ENCODE results near the gene KCNJ6.
"Not testable (repeated sequence)": the region's sequence is repeated elsewhere in the genome, so short reads cannot be mapped to it uniquely, and the experiment has no call there.

The KCNJ6 gene

DNA sequence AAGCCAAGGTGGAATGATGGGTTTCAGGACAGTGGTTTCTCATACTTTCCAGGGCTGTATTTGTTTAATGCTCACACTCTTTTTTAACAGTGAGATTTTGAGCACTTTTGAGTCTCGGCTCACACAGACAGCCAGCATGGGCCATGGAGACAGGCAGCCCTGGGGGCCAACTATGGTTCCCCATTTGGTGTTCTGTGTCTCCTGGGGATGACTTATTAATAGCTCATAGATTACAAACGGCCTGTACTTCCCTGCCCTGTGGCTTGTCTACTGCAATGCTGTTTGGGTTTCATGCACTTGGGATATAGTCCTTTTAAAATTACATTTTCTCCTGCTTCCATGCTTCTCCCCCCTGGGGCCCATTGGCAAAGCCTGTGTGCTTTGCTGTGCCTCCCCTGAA lies 178.3 kb downstream of the KCNJ6 start:
- H3K27me3 ChIP-seq = peaks cover 50% of the 10 kb centered on the region
- H3K36me3 ChIP-seq = no peaks in the 10 kb centered on the region
- no peaks in the 10 kb centered on the region for H3K9me3 ChIP-seq
- no peaks in the 10 kb centered on the region for H3K4me1 ChIP-seq (ENCODE audit: control insufficient read depth in 1 of 2, insufficient read depth in 1 of 2, low read depth in 1 of 2, low read length in 1 of 2)
- no peak overlapping the region for H3K4me3 ChIP-seq (ENCODE audit: low read depth in 1 of 2, low read length in 1 of 2)
- TF ChIP-seq, protein P1, sequence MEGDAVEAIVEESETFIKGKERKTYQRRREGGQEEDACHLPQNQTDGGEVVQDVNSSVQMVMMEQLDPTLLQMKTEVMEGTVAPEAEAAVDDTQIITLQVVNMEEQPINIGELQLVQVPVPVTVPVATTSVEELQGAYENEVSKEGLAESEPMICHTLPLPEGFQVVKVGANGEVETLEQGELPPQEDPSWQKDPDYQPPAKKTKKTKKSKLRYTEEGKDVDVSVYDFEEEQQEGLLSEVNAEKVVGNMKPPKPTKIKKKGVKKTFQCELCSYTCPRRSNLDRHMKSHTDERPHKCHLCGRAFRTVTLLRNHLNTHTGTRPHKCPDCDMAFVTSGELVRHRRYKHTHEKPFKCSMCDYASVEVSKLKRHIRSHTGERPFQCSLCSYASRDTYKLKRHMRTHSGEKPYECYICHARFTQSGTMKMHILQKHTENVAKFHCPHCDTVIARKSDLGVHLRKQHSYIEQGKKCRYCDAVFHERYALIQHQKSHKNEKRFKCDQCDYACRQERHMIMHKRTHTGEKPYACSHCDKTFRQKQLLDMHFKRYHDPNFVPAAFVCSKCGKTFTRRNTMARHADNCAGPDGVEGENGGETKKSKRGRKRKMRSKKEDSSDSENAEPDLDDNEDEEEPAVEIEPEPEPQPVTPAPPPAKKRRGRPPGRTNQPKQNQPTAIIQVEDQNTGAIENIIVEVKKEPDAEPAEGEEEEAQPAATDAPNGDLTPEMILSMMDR (IDR thresholded peaks at IDR 0.05) = no peak
- no peak overlapping the region for H3K27ac ChIP-seq

DNA sequence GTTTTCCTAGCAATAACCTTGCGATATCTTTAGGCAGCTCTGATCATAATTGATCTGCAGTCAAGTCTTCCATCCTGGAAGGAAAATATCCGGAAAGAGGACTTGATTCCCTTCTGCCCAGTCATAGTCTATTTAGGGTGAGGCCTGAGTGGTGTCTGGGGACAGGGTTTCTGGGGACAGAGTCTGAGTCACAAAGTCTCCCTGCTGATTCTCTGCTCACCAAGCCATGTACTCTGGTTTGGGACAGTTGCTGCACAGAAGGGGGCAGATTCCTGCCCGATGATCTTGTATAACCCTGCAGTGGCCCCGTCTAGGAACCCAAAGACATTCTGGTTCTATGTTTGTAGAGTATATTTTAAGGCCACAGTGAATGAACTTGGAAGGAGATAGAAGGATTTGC lies 178.8 kb downstream of the KCNJ6 start:
- Histone ChIP-seq H3K27ac (no peak overlapping the region), H3K36me3 (no peaks in the 10 kb centered on the region), H3K27me3 (peaks cover 50% of the 10 kb centered on the region), H3K4me3 (ENCODE audit: low read depth in 1 of 2, low read length in 1 of 2) (no peak overlapping the region), H3K9me3 (no peaks in the 10 kb centered on the region), H3K4me1 (ENCODE audit: control insufficient read depth in 1 of 2, insufficient read depth in 1 of 2, low read depth in 1 of 2, low read length in 1 of 2) (no peaks in the 10 kb centered on the region)
- TF ChIP-seq, protein P1 (IDR thresholded peaks at IDR 0.05) = no peak

DNA sequence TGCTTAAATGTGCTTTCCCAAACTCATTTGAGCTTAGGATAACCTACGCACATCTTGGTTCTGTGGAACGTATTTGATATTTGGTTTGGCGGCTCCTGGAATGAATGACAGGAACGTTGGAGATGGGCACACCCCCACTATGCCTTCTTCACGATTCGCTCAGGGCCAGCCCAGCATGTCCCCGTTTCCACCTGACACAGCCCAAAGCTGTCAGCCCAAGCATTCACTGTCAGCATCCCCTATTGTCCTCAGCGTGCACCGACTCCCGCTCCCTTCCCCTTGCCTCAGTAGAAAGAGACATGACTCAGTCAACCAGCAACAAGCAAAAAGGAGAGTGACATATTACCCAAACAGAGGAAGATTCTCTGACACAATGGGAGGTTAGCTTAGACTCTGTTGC lies 181.4 kb downstream of the KCNJ6 start:
- no peak overlapping the region for H3K4me3 ChIP-seq (ENCODE audit: low read depth in 1 of 2, low read length in 1 of 2)
- H3K4me1 ChIP-seq (ENCODE audit: control insufficient read depth in 1 of 2, insufficient read depth in 1 of 2, low read depth in 1 of 2, low read length in 1 of 2) = no peaks in the 10 kb centered on the region
- no peaks in the 10 kb centered on the region for H3K36me3 ChIP-seq
- no peaks in the 10 kb centered on the region for H3K9me3 ChIP-seq
- no peak overlapping the region for H3K27ac ChIP-seq
- H3K27me3 ChIP-seq = peaks cover 58% of the 10 kb centered on the region
- TF ChIP-seq, protein P1 (IDR thresholded peaks at IDR 0.05) = no peak

DNA sequence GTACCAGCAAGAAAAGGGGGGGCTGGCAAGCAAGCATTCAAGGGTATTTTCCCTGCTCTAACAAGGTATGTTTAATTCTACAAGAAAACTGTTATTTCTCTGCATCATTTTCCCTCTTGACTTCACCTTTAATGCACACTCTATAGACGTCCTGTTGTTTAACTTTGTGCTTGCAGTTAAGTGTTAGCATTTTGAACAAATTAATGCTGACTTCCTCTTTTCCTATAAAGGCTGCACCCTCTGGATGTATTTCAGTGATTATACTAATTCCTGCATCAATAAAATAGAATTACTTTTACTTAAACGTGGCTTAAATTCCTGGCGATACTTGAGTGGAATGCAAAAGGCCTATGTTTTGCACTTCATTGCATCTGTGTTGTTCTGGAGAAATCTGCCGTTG lies 183.3 kb downstream of the KCNJ6 start:
- Histone ChIP-seq H3K4me1 (ENCODE audit: control insufficient read depth in 1 of 2, insufficient read depth in 1 of 2, low read depth in 1 of 2, low read length in 1 of 2) (no peaks in the 10 kb centered on the region), H3K27ac (no peak overlapping the region), H3K4me3 (ENCODE audit: low read depth in 1 of 2, low read length in 1 of 2) (no peak overlapping the region), H3K36me3 (no peaks in the 10 kb centered on the region), H3K9me3 (no peaks in the 10 kb centered on the region), H3K27me3 (peaks cover 47% of the 10 kb centered on the region)
- TF ChIP-seq, protein P1 (IDR thresholded peaks at IDR 0.05) = no peak

DNA sequence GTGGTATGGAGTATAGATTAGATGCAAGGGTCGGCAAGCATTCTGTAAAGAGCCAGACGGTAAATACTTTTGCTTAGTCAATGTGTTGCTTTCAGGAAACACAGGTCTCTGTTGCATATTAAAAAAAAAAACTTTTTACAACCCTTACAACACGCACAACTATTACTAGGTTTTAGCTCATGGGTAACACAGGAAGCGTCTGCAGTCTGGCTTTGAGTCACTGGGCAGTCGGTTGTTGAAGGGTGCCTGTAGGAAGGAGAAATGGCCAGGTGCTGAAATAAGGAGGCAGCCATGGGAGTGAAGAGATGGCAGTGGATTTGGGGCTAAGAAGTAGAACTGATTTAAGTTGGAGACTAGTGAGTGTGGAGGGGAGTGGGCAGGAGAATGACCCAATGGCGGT lies 192.1 kb downstream of the KCNJ6 start:
- Histone ChIP-seq H3K9me3 (no peaks in the 10 kb centered on the region), H3K4me1 (ENCODE audit: control insufficient read depth in 1 of 2, insufficient read depth in 1 of 2, low read depth in 1 of 2, low read length in 1 of 2) (no peaks in the 10 kb centered on the region), H3K4me3 (ENCODE audit: low read depth in 1 of 2, low read length in 1 of 2) (no peak overlapping the region), H3K36me3 (no peaks in the 10 kb centered on the region), H3K27ac (no peak overlapping the region), H3K27me3 (peaks cover 73% of the 10 kb centered on the region)
- TF ChIP-seq, protein P1 (IDR thresholded peaks at IDR 0.05) = no peak

DNA sequence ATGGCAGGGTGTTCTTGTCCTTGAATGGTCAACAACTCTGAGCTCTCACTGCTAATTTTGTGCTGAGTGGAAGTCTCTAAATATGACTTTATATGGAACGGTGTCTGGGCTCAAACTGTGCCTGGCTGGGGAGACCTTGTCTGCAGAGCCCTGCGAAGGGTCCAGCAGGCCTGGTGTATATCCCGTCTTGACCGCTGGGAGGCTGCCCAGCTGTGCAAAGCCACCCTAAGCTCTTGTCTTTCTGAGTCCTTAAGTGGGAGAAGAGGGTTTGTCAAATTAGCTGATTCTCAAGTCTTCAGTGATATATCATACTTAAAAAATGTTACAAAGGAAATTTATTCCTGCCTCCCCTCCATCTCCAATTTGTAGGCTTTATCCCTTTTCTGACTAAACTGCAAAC lies 198.7 kb downstream of the KCNJ6 start:
- H3K9me3 ChIP-seq = no peaks in the 10 kb centered on the region
- no peaks in the 10 kb centered on the region for H3K36me3 ChIP-seq
- no peaks in the 10 kb centered on the region for H3K4me1 ChIP-seq (ENCODE audit: control insufficient read depth in 1 of 2, insufficient read depth in 1 of 2, low read depth in 1 of 2, low read length in 1 of 2)
- no peak overlapping the region for H3K4me3 ChIP-seq (ENCODE audit: low read depth in 1 of 2, low read length in 1 of 2)
- TF ChIP-seq, protein P1 (IDR thresholded peaks at IDR 0.05) = no peak
- H3K27ac ChIP-seq = no peak overlapping the region
- peaks cover 57% of the 10 kb centered on the region for H3K27me3 ChIP-seq

DNA sequence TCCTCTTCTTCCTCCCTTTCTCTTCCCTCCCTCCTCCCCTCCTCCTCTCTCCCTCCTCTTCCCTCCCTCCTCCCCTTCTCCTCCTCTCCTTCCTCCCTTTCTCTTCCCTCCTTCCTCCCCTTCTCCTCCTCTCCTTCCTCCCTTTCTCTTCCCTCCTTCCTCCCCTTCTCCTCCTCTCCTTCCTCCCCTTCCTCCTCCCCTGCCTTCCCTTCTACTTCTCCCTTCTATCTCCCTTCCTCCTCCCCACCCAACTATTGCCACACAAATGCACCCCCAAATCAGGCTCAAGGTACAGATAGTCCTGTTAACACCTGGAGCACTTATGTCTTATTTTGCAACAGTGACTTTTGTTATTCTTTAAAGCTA lies 203.7 kb downstream of the KCNJ6 start:
- not testable (repeated sequence) for H3K9me3 ChIP-seq; H3K27ac ChIP-seq; H3K4me3 ChIP-seq (ENCODE audit: low read depth in 1 of 2, low read length in 1 of 2); H3K4me1 ChIP-seq (ENCODE audit: control insufficient read depth in 1 of 2, insufficient read depth in 1 of 2, low read depth in 1 of 2, low read length in 1 of 2); H3K36me3 ChIP-seq
- H3K27me3 ChIP-seq = peaks cover 54% of the 10 kb centered on the region
